Neuron (in vitro differentiated cells): Measurements from ENCODE around the gene NKX2-3.
A peak's percentile ranks its signal among the peaks of the same experiment; 100 is the strongest.

Experiments
- H2AFZ ChIP-seq: one replicate; pipeline ENCODE4 v1.6.1; 2013; ENCODE audit warnings: low read depth, mild to moderate bottlenecking, inconsistent platforms, low read length, moderate library complexity
- H3K27me3 ChIP-seq: one replicate; pipeline ENCODE4 v1.6.1; 2013; ENCODE audit warnings: low read length; ENCODE audit not compliant: insufficient read depth
- H3K36me3 ChIP-seq: one replicate; pipeline ENCODE4 v1.6.1; 2013; ENCODE audit warnings: low read length; ENCODE audit not compliant: insufficient read depth
- H3K4me1 ChIP-seq: one replicate; pipeline ENCODE4 v1.6.1; 2013; ENCODE audit warnings: low read length; ENCODE audit not compliant: insufficient read depth
- H3K4me3 ChIP-seq: 2 replicates; pipeline ENCODE4 v1.5.1; 2013; ENCODE audit warnings: mild to moderate bottlenecking, low read length, moderate library complexity
- H3K9me3 ChIP-seq: one replicate; pipeline ENCODE4 v1.6.1; 2013; ENCODE audit warnings: low read length

NKX2-3 gene

GRCh38 chr10:99537989-99538917, 5.5 kb downstream of the NKX2-3 start:
- no peaks in the 10 kb centered on the region for H3K9me3 ChIP-seq
- peaks cover 15% of the 10 kb centered on the region for H3K4me1 ChIP-seq
- peak overlapping the region; percentile 44 for H3K4me3 ChIP-seq
- no peaks in the 10 kb centered on the region for H3K36me3 ChIP-seq
- no peak overlapping the region for H2AFZ ChIP-seq
- peaks cover 88% of the 10 kb centered on the region for H3K27me3 ChIP-seq

GRCh38 chr10:99539120-99539519, 6.4 kb downstream of the NKX2-3 start:
- no peaks in the 10 kb centered on the region for H3K9me3 ChIP-seq
- no peak overlapping the region for H2AFZ ChIP-seq
- H3K4me1 ChIP-seq: peaks cover 15% of the 10 kb centered on the region
- H3K36me3 ChIP-seq: no peaks in the 10 kb centered on the region
- H3K27me3 ChIP-seq: peaks cover 84% of the 10 kb centered on the region
- no peak overlapping the region for H3K4me3 ChIP-seq

- Histone ChIP-seq H3K9me3 (no peaks in the 10 kb centered on the region), H3K4me3 (no peak overlapping the region), H3K4me1 (peaks cover 15% of the 10 kb centered on the region), H3K36me3 (no peaks in the 10 kb centered on the region), H2AFZ (no peak overlapping the region), H3K27me3 (peaks cover 83% of the 10 kb centered on the region)
Observed at GRCh38 chr10:99539820-99540219, 7.1 kb downstream of the NKX2-3 start.

GRCh38 chr10:99540306-99540656, 7.5 kb downstream of the NKX2-3 start:
- no peaks in the 10 kb centered on the region for H3K9me3 ChIP-seq
- peaks cover 12% of the 10 kb centered on the region for H3K4me1 ChIP-seq
- H2AFZ ChIP-seq: no peak overlapping the region
- no peak overlapping the region for H3K4me3 ChIP-seq
- H3K27me3 ChIP-seq: peaks cover 82% of the 10 kb centered on the region
- H3K36me3 ChIP-seq: no peaks in the 10 kb centered on the region

- H3K4me1 ChIP-seq: peaks cover 12% of the 10 kb centered on the region
- no peaks in the 10 kb centered on the region for H3K36me3 ChIP-seq
- no peak overlapping the region for H2AFZ ChIP-seq
- peaks cover 82% of the 10 kb centered on the region for H3K27me3 ChIP-seq
- no peaks in the 10 kb centered on the region for H3K9me3 ChIP-seq
- no peak overlapping the region for H3K4me3 ChIP-seq
Observed at GRCh38 chr10:99540657-99541531, 8.2 kb downstream of the NKX2-3 start.

- H3K4me3 ChIP-seq: no peak overlapping the region
- H2AFZ ChIP-seq: no peak overlapping the region
- H3K9me3 ChIP-seq: no peaks in the 10 kb centered on the region
- H3K36me3 ChIP-seq: no peaks in the 10 kb centered on the region
- H3K27me3 ChIP-seq: peaks cover 77% of the 10 kb centered on the region
- H3K4me1 ChIP-seq: no peaks in the 10 kb centered on the region
Observed at GRCh38 chr10:99544322-99544721, 11.6 kb downstream of the NKX2-3 start.

GRCh38 chr10:99548041-99548530, 15.3 kb downstream of the NKX2-3 start:
- Histone ChIP-seq H3K4me3 (no peak overlapping the region), H3K4me1 (no peaks in the 10 kb centered on the region), H3K9me3 (no peaks in the 10 kb centered on the region), H3K27me3 (peaks cover 59% of the 10 kb centered on the region), H2AFZ (no peak overlapping the region), H3K36me3 (no peaks in the 10 kb centered on the region)

- no peak overlapping the region for H3K4me3 ChIP-seq
- H3K27me3 ChIP-seq: peaks cover 62% of the 10 kb centered on the region
- no peaks in the 10 kb centered on the region for H3K9me3 ChIP-seq
- no peaks in the 10 kb centered on the region for H3K4me1 ChIP-seq
- no peaks in the 10 kb centered on the region for H3K36me3 ChIP-seq
- H2AFZ ChIP-seq: no peak overlapping the region
Observed at GRCh38 chr10:99551158-99551557, 18.4 kb downstream of the NKX2-3 start.

- H2AFZ ChIP-seq: no peak overlapping the region
- H3K36me3 ChIP-seq: no peaks in the 10 kb centered on the region
- H3K27me3 ChIP-seq: peaks cover 62% of the 10 kb centered on the region
- H3K4me1 ChIP-seq: no peaks in the 10 kb centered on the region
- H3K9me3 ChIP-seq: no peaks in the 10 kb centered on the region
- H3K4me3 ChIP-seq: no peak overlapping the region
Observed at GRCh38 chr10:99551616-99552015, 18.9 kb downstream of the NKX2-3 start.

- H3K27me3 ChIP-seq: peaks cover 49% of the 10 kb centered on the region
- no peak overlapping the region for H2AFZ ChIP-seq
- no peak overlapping the region for H3K4me3 ChIP-seq
- no peaks in the 10 kb centered on the region for H3K36me3 ChIP-seq
- H3K9me3 ChIP-seq: no peaks in the 10 kb centered on the region
- no peaks in the 10 kb centered on the region for H3K4me1 ChIP-seq
Observed at GRCh38 chr10:99555371-99555770, 22.6 kb downstream of the NKX2-3 start.

GRCh38 chr10:99555825-99556523, 23.2 kb downstream of the NKX2-3 start:
- H3K27me3 ChIP-seq: peaks cover 47% of the 10 kb centered on the region
- no peak overlapping the region for H3K4me3 ChIP-seq
- no peaks in the 10 kb centered on the region for H3K36me3 ChIP-seq
- no peaks in the 10 kb centered on the region for H3K9me3 ChIP-seq
- H3K4me1 ChIP-seq: no peaks in the 10 kb centered on the region
- H2AFZ ChIP-seq: no peak overlapping the region

- H3K27me3 ChIP-seq: peaks cover 37% of the 10 kb centered on the region
- no peaks in the 10 kb centered on the region for H3K9me3 ChIP-seq
- H3K36me3 ChIP-seq: no peaks in the 10 kb centered on the region
- no peak overlapping the region for H2AFZ ChIP-seq
- no peaks in the 10 kb centered on the region for H3K4me1 ChIP-seq
- H3K4me3 ChIP-seq: no peak overlapping the region
Observed at GRCh38 chr10:99557044-99557443, 24.3 kb downstream of the NKX2-3 start.
